ENCODE data around the gene EFNA3. TPM values are rescaled to one million over a fixed set of nuclear protein-coding genes. Genes with fewer than 3 reads are reported as not detected.
A peak's percentile ranks its signal among the peaks of the same experiment; 100 is the strongest.

Gene EFNA3
- total RNA-seq, 1 donor: 1.4 TPM

- H3K27ac ChIP-seq (ENCODE audit: low read depth, low read length): no peak overlapping the region
- H3K9me3 ChIP-seq (ENCODE audit: low read depth, low read length): no peaks in the 10 kb centered on the region
- no peaks in the 10 kb centered on the region for H3K79me2 ChIP-seq (ENCODE audit: insufficient read depth, low read length)
- H3K36me3 ChIP-seq (ENCODE audit: insufficient read depth, low read length): no peaks in the 10 kb centered on the region
- H3K4me2 ChIP-seq (ENCODE audit: insufficient read depth, low read length): peak overlapping the region; percentile 90
- peak overlapping the region; percentile 97 for H3K4me3 ChIP-seq (ENCODE audit: insufficient read depth, low read length)
- H4K20me1 ChIP-seq (ENCODE audit: insufficient read depth, low read length): peaks cover 20% of the 10 kb centered on the region
- no peaks in the 10 kb centered on the region for H3K27me3 ChIP-seq (ENCODE audit: insufficient read depth, low read length)
- TF ChIP-seq CTCF (IDR thresholded peaks at IDR 0.05; ENCODE audit: extremely low read depth, low read depth, low read length): no peak
- H3K4me1 ChIP-seq (ENCODE audit: insufficient read depth, low read length): peaks cover 19% of the 10 kb centered on the region
- DNase-seq (ENCODE audit: insufficient read length, low spot score, missing footprints): peak; percentile 95
- H2AFZ ChIP-seq (ENCODE audit: low read length): peak overlapping the region; percentile 67
These were observed 14.4 kb upstream of the EFNA3 start for GRCh38 chr1:155064111-155064831.

- Histone ChIP-seq H3K36me3 (ENCODE audit: insufficient read depth, low read length) (no peaks in the 10 kb centered on the region), H3K9me3 (ENCODE audit: low read depth, low read length) (no peaks in the 10 kb centered on the region), H4K20me1 (ENCODE audit: insufficient read depth, low read length) (peaks cover 20% of the 10 kb centered on the region), H3K79me2 (ENCODE audit: insufficient read depth, low read length) (no peaks in the 10 kb centered on the region), H2AFZ (ENCODE audit: low read length) (no peak overlapping the region), H3K4me3 (ENCODE audit: insufficient read depth, low read length) (no peak overlapping the region), H3K4me2 (ENCODE audit: insufficient read depth, low read length) (peak overlapping the region; percentile 90), H3K4me1 (ENCODE audit: insufficient read depth, low read length) (peaks cover 19% of the 10 kb centered on the region), H3K27me3 (ENCODE audit: insufficient read depth, low read length) (no peaks in the 10 kb centered on the region), H3K27ac (ENCODE audit: low read depth, low read length) (no peak overlapping the region)
- no peak for TF ChIP-seq CTCF (IDR thresholded peaks at IDR 0.05; ENCODE audit: extremely low read depth, low read depth, low read length)
- DNase-seq (ENCODE audit: insufficient read length, low spot score, missing footprints): no peak
These were observed 13.7 kb upstream of the EFNA3 start for GRCh38 chr1:155064832-155065429.

GRCh38 chr1:155066777-155067176 is 11.9 kb upstream of the EFNA3 start:
- H3K79me2 ChIP-seq (ENCODE audit: insufficient read depth, low read length): no peaks in the 10 kb centered on the region
- no peaks in the 10 kb centered on the region for H3K27me3 ChIP-seq (ENCODE audit: insufficient read depth, low read length)
- no peak overlapping the region for H3K4me2 ChIP-seq (ENCODE audit: insufficient read depth, low read length)
- no peak for DNase-seq (ENCODE audit: insufficient read length, low spot score, missing footprints)
- no peak for TF ChIP-seq CTCF (IDR thresholded peaks at IDR 0.05; ENCODE audit: extremely low read depth, low read depth, low read length)
- H4K20me1 ChIP-seq (ENCODE audit: insufficient read depth, low read length): peaks cover 12% of the 10 kb centered on the region
- peaks cover 22% of the 10 kb centered on the region for H3K4me1 ChIP-seq (ENCODE audit: insufficient read depth, low read length)
- no peak overlapping the region for H2AFZ ChIP-seq (ENCODE audit: low read length)
- H3K4me3 ChIP-seq (ENCODE audit: insufficient read depth, low read length): no peak overlapping the region
- no peak overlapping the region for H3K27ac ChIP-seq (ENCODE audit: low read depth, low read length)
- no peaks in the 10 kb centered on the region for H3K9me3 ChIP-seq (ENCODE audit: low read depth, low read length)
- H3K36me3 ChIP-seq (ENCODE audit: insufficient read depth, low read length): no peaks in the 10 kb centered on the region

GRCh38 chr1:155068599-155068998 is 10.0 kb upstream of the EFNA3 start:
- Histone ChIP-seq H2AFZ (ENCODE audit: low read length) (no peak overlapping the region), H4K20me1 (ENCODE audit: insufficient read depth, low read length) (peaks cover 8% of the 10 kb centered on the region), H3K27me3 (ENCODE audit: insufficient read depth, low read length) (peaks cover 3% of the 10 kb centered on the region), H3K27ac (ENCODE audit: low read depth, low read length) (no peak overlapping the region), H3K4me1 (ENCODE audit: insufficient read depth, low read length) (peaks cover 11% of the 10 kb centered on the region), H3K4me3 (ENCODE audit: insufficient read depth, low read length) (no peak overlapping the region), H3K79me2 (ENCODE audit: insufficient read depth, low read length) (no peaks in the 10 kb centered on the region), H3K36me3 (ENCODE audit: insufficient read depth, low read length) (no peaks in the 10 kb centered on the region), H3K9me3 (ENCODE audit: low read depth, low read length) (no peaks in the 10 kb centered on the region), H3K4me2 (ENCODE audit: insufficient read depth, low read length) (no peak overlapping the region)
- TF ChIP-seq CTCF (IDR thresholded peaks at IDR 0.05; ENCODE audit: extremely low read depth, low read depth, low read length): no peak
- DNase-seq (ENCODE audit: insufficient read length, low spot score, missing footprints): no peak

All from osteoblast (primary cell).